IMR-90 (cell line): Measurements from ENCODE around the gene SDK1. TPM values are rescaled to one million over a fixed set of nuclear protein-coding genes. Genes with fewer than 3 reads are reported as not detected.

Source experiments
- ATAC-seq: fragments of 200-7000 bp; cut with Tn5 transposase; 2 replicates; pipeline ENCODE4 v1.9.1; 2020; ENCODE audit warnings: low read depth, mild to moderate bottlenecking, moderate library complexity
- BruUV-seq: library from RNA; stranded (reverse); fragments of 400-500 nt; replicated peaks from 2 replicates; lab custom pipeline; 2021; lab: Mats Ljungman, UMichigan
- CTCF ChIA-PET: fragments of 300-600 bp; formaldehyde crosslinking; extraction: SDS; loops from one replicate; lab custom pipeline; 2021; ENCODE audit warnings: antibody characterized with exemption; lab: Yijun Ruan, JAX
- POLR2A ChIA-PET: fragments of 300-600 bp; sonication (Branson Sonifier 250); formaldehyde crosslinking; loops from one replicate; lab custom pipeline; 2022; ENCODE audit warnings: antibody characterized with exemption; ENCODE audit not compliant: unreplicated experiment; lab: Charles Lee
- DNase-seq: peaks from one replicate; pipeline ENCODE4 v3.0.0; 2013
- H2AFZ ChIP-seq: replicated peaks from 2 replicates; pipeline ENCODE3; 2013; ENCODE audit warnings: low read length, mild to moderate bottlenecking; ENCODE audit not compliant: poor library complexity
- H2AK5ac ChIP-seq: 2 replicates; pipeline ENCODE4 v1.6.1; 2013; ENCODE audit warnings: low read depth, low read length, inconsistent platforms
- H2AK9ac ChIP-seq: replicated peaks from 2 replicates; pipeline ENCODE3; 2013; ENCODE audit warnings: mild to moderate bottlenecking, low read depth, low read length, moderate library complexity; ENCODE audit not compliant: poor library complexity
- H2BK120ac ChIP-seq: 2 replicates; pipeline ENCODE4 v1.6.1; 2013; ENCODE audit warnings: low read depth, low read length, inconsistent platforms
- H2BK15ac ChIP-seq: 3 replicates; pipeline ENCODE4 v1.6.1; 2013; ENCODE audit warnings: low read depth, low read length, inconsistent platforms
- H2BK20ac ChIP-seq: 2 replicates; pipeline ENCODE4 v1.6.1; 2013; ENCODE audit warnings: low read depth, mild to moderate bottlenecking, inconsistent platforms, low read length, moderate library complexity
- H2BK5ac ChIP-seq: 2 replicates; pipeline ENCODE4 v1.6.1; 2013; ENCODE audit warnings: mild to moderate bottlenecking, low read depth, low read length, inconsistent platforms; ENCODE audit not compliant: poor library complexity, severe bottlenecking
- H3K14ac ChIP-seq: replicated peaks from 2 replicates; pipeline ENCODE4 v1.6.1; 2013; ENCODE audit warnings: low read depth, low read length, inconsistent platforms
- H3K18ac ChIP-seq: 2 replicates; pipeline ENCODE4 v1.6.1; 2013; ENCODE audit warnings: low read depth, low read length, control low read depth
- H3K23ac ChIP-seq: 2 replicates; pipeline ENCODE4 v1.6.1; 2013; ENCODE audit warnings: low read depth, low read length, inconsistent platforms
- H3K27ac ChIP-seq: 2 replicates; pipeline ENCODE4 v1.5.1; 2013; ENCODE audit warnings: mild to moderate bottlenecking, control low read depth, low read length; ENCODE audit not compliant: insufficient read depth
- H3K27me3 ChIP-seq: 2 replicates; pipeline ENCODE4 v1.6.1; 2013; ENCODE audit warnings: low read length; ENCODE audit not compliant: control insufficient read depth, insufficient read depth
- H3K36me3 ChIP-seq: 2 replicates; pipeline ENCODE4 v1.6.1; 2013; ENCODE audit warnings: low read length, mixed read lengths; ENCODE audit not compliant: control insufficient read depth, insufficient read depth
- H3K4ac ChIP-seq: 2 replicates; pipeline ENCODE4 v1.6.1; 2013; ENCODE audit warnings: low read depth, low read length, inconsistent platforms
- H3K4me1 ChIP-seq: 2 replicates; pipeline ENCODE4 v1.6.1; 2013; ENCODE audit warnings: low read length, mixed read lengths; ENCODE audit not compliant: control insufficient read depth, insufficient read depth
- H3K4me2 ChIP-seq: 2 replicates; pipeline ENCODE4 v1.6.1; 2013; ENCODE audit warnings: low read depth, mild to moderate bottlenecking, control low read depth, low read length, moderate library complexity
- H3K4me3 ChIP-seq: 2 replicates; pipeline ENCODE4 v1.5.1; 2013; ENCODE audit warnings: low read depth, mild to moderate bottlenecking, control low read depth, low read length, moderate library complexity; ENCODE audit not compliant: insufficient read depth
- H3K56ac ChIP-seq: 2 replicates; pipeline ENCODE4 v1.6.1; 2013; ENCODE audit warnings: low read length, inconsistent platforms; ENCODE audit not compliant: insufficient read depth; ENCODE audit errors: extremely low read depth
- H3K79me1 ChIP-seq, 2 experiments: 2 replicates each; pipeline ENCODE4 v1.6.1; 2013; ENCODE audit warnings: low read length in 2 of 2, inconsistent platforms in 1 of 2, low read depth in 1 of 2
- H3K9ac ChIP-seq: 2 replicates; pipeline ENCODE4 v1.6.1; 2013; ENCODE audit warnings: low read depth, low read length, control low read depth
- H3K9me1 ChIP-seq: 2 replicates; pipeline ENCODE4 v1.6.1; 2013; ENCODE audit warnings: low read length, inconsistent platforms; ENCODE audit not compliant: insufficient read depth
- H3K9me3 ChIP-seq: 2 replicates; pipeline ENCODE4 v1.6.1; 2013; ENCODE audit warnings: low read length; ENCODE audit not compliant: control insufficient read depth, insufficient read depth
- H4K20me1 ChIP-seq: 2 replicates; pipeline ENCODE4 v1.6.1; 2013; ENCODE audit warnings: low read length, inconsistent platforms; ENCODE audit not compliant: insufficient read depth
- H4K5ac ChIP-seq: 2 replicates; pipeline ENCODE4 v1.6.1; 2013; ENCODE audit warnings: mild to moderate bottlenecking, low read depth, low read length, control low read depth
- H4K8ac ChIP-seq, 2 experiments: 2 replicates each; pipeline ENCODE4 v1.6.1; 2013; ENCODE audit warnings: low read depth in 2 of 2, low read length in 2 of 2, control low read depth in 1 of 2, inconsistent platforms in 1 of 2
- H4K91ac ChIP-seq: 2 replicates; pipeline ENCODE4 v1.6.1; 2013; ENCODE audit warnings: low read depth, low read length, inconsistent platforms; ENCODE audit not compliant: insufficient read depth
- BHLHE40 ChIP-seq: fragments of 150-350 bp; IDR thresholded peaks from 2 replicates; pipeline ENCODE4 v1.6.1; 2016; ENCODE audit warnings: mild to moderate bottlenecking, low read depth, low read length
- CEBPB ChIP-seq: IDR thresholded peaks from 2 replicates; pipeline ENCODE4 v1.6.1; 2012; ENCODE audit warnings: low read depth, low read length, improper control_type of control experiment
- CTCF ChIP-seq: conservative IDR thresholded peaks from 2 replicates; pipeline ENCODE4 v1.5.1; 2012; ENCODE audit warnings: mild to moderate bottlenecking, low read depth, low read length, improper control_type of control experiment
- ELK1 ChIP-seq: fragments of 150-350 bp; IDR thresholded peaks from 2 replicates; pipeline ENCODE4 v1.6.1; 2016; ENCODE audit warnings: low read depth, mild to moderate bottlenecking, low read length, moderate library complexity, borderline replicate concordance
- FOS ChIP-seq: fragments of 150-350 bp; IDR thresholded peaks from 2 replicates; pipeline ENCODE4 v1.6.1; 2016; ENCODE audit warnings: low read depth, low read length
- MAFK ChIP-seq: IDR thresholded peaks from 2 replicates; pipeline ENCODE4 v1.6.1; 2012; ENCODE audit warnings: low read depth, low read length, improper control_type of control experiment
- MAZ ChIP-seq: IDR thresholded peaks from 2 replicates; pipeline ENCODE4 v1.6.1; 2012; ENCODE audit warnings: low read depth, mild to moderate bottlenecking, low read length, improper control_type of control experiment, moderate library complexity, borderline replicate concordance
- MXI1 ChIP-seq: IDR thresholded peaks from 2 replicates; pipeline ENCODE4 v1.6.1; 2012; ENCODE audit warnings: low read depth, mild to moderate bottlenecking, low read length, moderate library complexity, borderline replicate concordance
- NFE2L2 ChIP-seq: fragments of 150-350 bp; IDR thresholded peaks from 2 replicates; pipeline ENCODE4 v1.6.1; 2016; ENCODE audit warnings: low read depth, mild to moderate bottlenecking, low read length
- RCOR1 ChIP-seq: IDR thresholded peaks from 2 replicates; pipeline ENCODE4 v1.6.1; 2012; ENCODE audit warnings: mild to moderate bottlenecking, low read length, improper control_type of control experiment; ENCODE audit not compliant: insufficient replicate concordance
- RFX5 ChIP-seq: IDR thresholded peaks from 2 replicates; pipeline ENCODE4 v1.8.0; 2012; ENCODE audit warnings: low read depth, mild to moderate bottlenecking, low read length, moderate library complexity
- USF2 ChIP-seq: fragments of 150-350 bp; IDR thresholded peaks from 2 replicates; pipeline ENCODE4 v1.6.1; 2017; ENCODE audit warnings: mild to moderate bottlenecking, antibody characterized with exemption, low read length, low read depth
- WGBS, 2 experiments: methylation state at CpG; one replicate each; pipeline versions ENCODE4 v1.1.5 to v1.1.7; 2013; ENCODE audit warnings: missing lambda C conversion rate in 2 of 2; ENCODE audit not compliant: insufficient read length in 1 of 2; ENCODE audit errors: extremely low coverage in 2 of 2; 5-methylcytosine and 5-hydroxymethylcytosine counted together
- dilution Hi-C: fragments of 300-500 bp; cut with HindIII; formaldehyde crosslinking; loops from one replicate; pipeline ENCODE4 v1.14.3; 2018; ENCODE audit warnings: low sequenced_read_pairs; ENCODE audit not compliant: unreplicated experiment
- in situ Hi-C: fragments of 300-500 bp; cut with MboI; formaldehyde crosslinking; loops from 3 replicates; pipeline ENCODE4 v1.14.3; 2019; ENCODE audit warnings: low sequenced_read_pairs, inconsistent platforms, mixed read lengths
- intact Hi-C: fragments of 100-400 bp; cut with micrococcal nuclease; formaldehyde crosslinking; loops from 2 replicates; pipeline ENCODE4 v1.10.0; 2022
- polyA plus RNA-seq, 3 experiments: library from polyadenylated mRNA; depleted of rRNA; stranded (reverse); fragments of >200 nt; gene quantifications; 2 replicates each; pipeline ENCODE4 v1.2.3, GENCODE V29; 2012; ENCODE audit warnings: low replicate concordance in 1 of 3
- total RNA-seq: library from RNA; depleted of rRNA; stranded (reverse); fragments of >200 nt; gene quantifications from 2 replicates; pipeline ENCODE4 v1.2.3, GENCODE V29; 2012

The SDK1 gene
- total and polyA plus RNA-seq, 2 of the 4 experiments (the other 2 are of a cell fraction): 1.5 to 1.6 TPM

GRCh38 chr7:3880228-3880987 lies 579.4 kb downstream of the SDK1 start:
- BruUV-seq: no TSS peak
- no peaks in the 10 kb centered on the region for H3K36me3 ChIP-seq
- H2BK5ac ChIP-seq: no peak overlapping the region
- TF ChIP-seq NFE2L2 (no peak), CTCF (no peak), MAFK (no peak), RCOR1 (no peak), CEBPB (no peak), MAZ (no peak), ELK1 (no peak), FOS (no peak), RFX5 (no peak), USF2 (no peak), MXI1 (no peak), BHLHE40 (no peak)
- no peak overlapping the region for H2AFZ ChIP-seq
- no peaks in the 10 kb centered on the region for H3K27me3 ChIP-seq
- H4K5ac ChIP-seq: no peak overlapping the region
- DNase-seq (no peak), ATAC-seq (no peak)
- H3K18ac ChIP-seq: no peak overlapping the region
- intact Hi-C loops (no loop called here), in situ Hi-C loops (no loop called here), dilution Hi-C loops (no loop called here)
- WGBS, 2 experiments: 77% methylated on average over 13 of the region's 26 CpGs; no CpG with 5 or more reads in 1 of the 2 experiments
- CTCF ChIA-PET: no interaction called here
- no peak overlapping the region for H2BK120ac ChIP-seq
- H3K9me3 ChIP-seq: peaks cover 6% of the 10 kb centered on the region; the same call in 1 of the 2 replicates
- no peak overlapping the region for H3K9ac ChIP-seq
- H3K27ac ChIP-seq: no peak overlapping the region
- POLR2A ChIA-PET: no interaction called here
- no peaks in the 10 kb centered on the region for H3K9me1 ChIP-seq
- H3K4me1 ChIP-seq: no peaks in the 10 kb centered on the region
- H2BK15ac ChIP-seq: no peak overlapping the region
- no peak overlapping the region for H3K23ac ChIP-seq
- no peaks in the 10 kb centered on the region for H3K79me1 ChIP-seq
- no peak overlapping the region for H3K4me2 ChIP-seq
- no peak overlapping the region for H2AK5ac ChIP-seq
- H2AK9ac ChIP-seq: no peak overlapping the region
- no peak overlapping the region for H3K56ac ChIP-seq
- no peak overlapping the region for H3K4me3 ChIP-seq
- H4K20me1 ChIP-seq: no peaks in the 10 kb centered on the region
- H3K4ac ChIP-seq: no peak overlapping the region
- no peak overlapping the region for H3K14ac ChIP-seq
- no peak overlapping the region for H4K8ac ChIP-seq
- no peak overlapping the region for H2BK20ac ChIP-seq
- no peak overlapping the region for H4K91ac ChIP-seq
